Esophagus squamous epithelium (tissue), 4 donors: ENCODE measurements around the gene KANK4.

Experiments used
- POLR2A ChIP-seq, 4 donors: fragments of 450-650 bp; IDR thresholded peaks; one replicate each; pipeline ENCODE4 v1.6.1; 2017; ENCODE audit warnings: antibody characterized with exemption in 4 of 4, mild to moderate bottlenecking in 4 of 4, moderate library complexity in 3 of 4
- TF ChIP-seq, protein P1 (sequence below), 6 experiments: fragments of 450-650 bp in 4 of 6; fragments of 200-600 bp in 2 of 6; sonication (generic) in 2 of 6; IDR thresholded peaks; one replicate each; pipeline ENCODE4 v1.5.1; 2016 to 2019; ENCODE audit warnings: antibody characterized with exemption in 6 of 6, mild to moderate bottlenecking in 4 of 6, moderate library complexity in 4 of 6

DNA sequence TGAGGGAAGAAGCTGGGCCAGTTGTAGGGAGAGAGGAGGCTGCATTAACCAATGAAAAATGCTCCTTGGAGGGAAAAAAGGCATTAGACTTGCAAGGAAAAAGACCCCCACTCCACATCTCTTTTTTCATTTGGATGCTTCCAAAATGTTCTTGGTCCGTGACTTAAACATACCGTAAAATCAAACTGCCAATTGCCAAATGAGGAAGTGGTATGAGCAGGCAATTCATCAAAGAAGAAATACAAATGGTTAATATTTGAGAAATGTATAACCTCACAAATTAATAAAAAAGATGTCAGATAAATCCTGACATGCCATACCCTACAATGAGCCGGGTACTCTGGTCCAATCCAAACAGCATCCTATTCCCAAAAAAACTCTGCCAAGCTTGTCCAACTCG, 30.6 kb downstream of the KANK4 start:
- TF ChIP-seq POLR2A (IDR thresholded peaks at IDR 0.05), result no peak
- TF ChIP-seq, protein P1, sequence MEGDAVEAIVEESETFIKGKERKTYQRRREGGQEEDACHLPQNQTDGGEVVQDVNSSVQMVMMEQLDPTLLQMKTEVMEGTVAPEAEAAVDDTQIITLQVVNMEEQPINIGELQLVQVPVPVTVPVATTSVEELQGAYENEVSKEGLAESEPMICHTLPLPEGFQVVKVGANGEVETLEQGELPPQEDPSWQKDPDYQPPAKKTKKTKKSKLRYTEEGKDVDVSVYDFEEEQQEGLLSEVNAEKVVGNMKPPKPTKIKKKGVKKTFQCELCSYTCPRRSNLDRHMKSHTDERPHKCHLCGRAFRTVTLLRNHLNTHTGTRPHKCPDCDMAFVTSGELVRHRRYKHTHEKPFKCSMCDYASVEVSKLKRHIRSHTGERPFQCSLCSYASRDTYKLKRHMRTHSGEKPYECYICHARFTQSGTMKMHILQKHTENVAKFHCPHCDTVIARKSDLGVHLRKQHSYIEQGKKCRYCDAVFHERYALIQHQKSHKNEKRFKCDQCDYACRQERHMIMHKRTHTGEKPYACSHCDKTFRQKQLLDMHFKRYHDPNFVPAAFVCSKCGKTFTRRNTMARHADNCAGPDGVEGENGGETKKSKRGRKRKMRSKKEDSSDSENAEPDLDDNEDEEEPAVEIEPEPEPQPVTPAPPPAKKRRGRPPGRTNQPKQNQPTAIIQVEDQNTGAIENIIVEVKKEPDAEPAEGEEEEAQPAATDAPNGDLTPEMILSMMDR (IDR thresholded peaks at IDR 0.05), result no peak
